ENCODE data around the gene AGBL1. TPM values are rescaled to one million over a fixed set of nuclear protein-coding genes. Genes with fewer than 3 reads are reported as not detected.

The AGBL1 gene
- total RNA-seq, 1 experiment from 2014 or later = not detected

GRCh38 chr15:86875067-86875466 lies 795.4 kb downstream of the AGBL1 start:
- no peak for DNase-seq
- no peaks in the 10 kb centered on the region for H3K27me3 Mint-ChIP-seq (ENCODE audit: low read depth)
- no CpG with 5 or more reads among the region's 3 CpGs for WGBS (ENCODE audit: extremely low coverage, insufficient read length, low lambda C conversion rate)

More at GRCh38 chr15:86875067-86875466, 795.4 kb downstream of the AGBL1 start:
- no peak overlapping the region for H3K18ac ChIP-seq (ENCODE audit: insufficient read length, low read depth, low read length)
- H3K4me2 ChIP-seq (ENCODE audit: insufficient read depth, insufficient read length, low read length) = no peak overlapping the region
- Mint-ChIP-seq H3K4me3 (no peak overlapping the region), H3K36me3 (ENCODE audit: insufficient read depth in 1 of 3, low read depth in 3 of 3) (no peaks in the 10 kb centered on the region), H3K9me3 (no peaks in the 10 kb centered on the region), H3K4me1 (peaks cover 4 to 11% of the 10 kb centered on the region in 2 experiments), H3K27ac (no peak overlapping the region)
- no peak overlapping the region for H3K27ac ChIP-seq (ENCODE audit: insufficient read length, low read depth, low read length)
- no peak overlapping the region for H2BK15ac ChIP-seq (ENCODE audit: low read depth, low read length)
- H3K27me3 ChIP-seq (ENCODE audit: insufficient read depth, low read length) = no peaks in the 10 kb centered on the region
- no peak overlapping the region for H3T11ph ChIP-seq (ENCODE audit: low read length)
- H3K79me2 ChIP-seq (ENCODE audit: insufficient read depth, low read length) = no peaks in the 10 kb centered on the region
- H4K8ac ChIP-seq (replicated peaks; ENCODE audit: insufficient read length, low read depth, low read length) = no peak overlapping the region
- no peak overlapping the region for H2AK5ac ChIP-seq (ENCODE audit: insufficient read length, low read length)
- no peak overlapping the region for H3K9ac ChIP-seq (ENCODE audit: extremely low read depth, insufficient read length, low read length)
- no peak overlapping the region for H3K56ac ChIP-seq (ENCODE audit: insufficient read length, low read depth, low read length)
- H4K20me1 ChIP-seq (ENCODE audit: control insufficient read depth, insufficient read depth, insufficient read length) = no peaks in the 10 kb centered on the region
- H2BK12ac ChIP-seq (ENCODE audit: insufficient read length, low read depth, low read length) = no peak overlapping the region
- no peak overlapping the region for H2BK120ac ChIP-seq (ENCODE audit: low read depth, low read length, poor library complexity, severe bottlenecking)
- H3K23ac ChIP-seq (ENCODE audit: insufficient read length, low read depth, low read length) = no peak overlapping the region
- no peak overlapping the region for H4K5ac ChIP-seq (ENCODE audit: insufficient read length, low read depth, low read length)
- no peak overlapping the region for H4K91ac ChIP-seq (ENCODE audit: insufficient read length, low read depth, low read length)
- H2BK20ac ChIP-seq (ENCODE audit: low read depth, low read length, poor library complexity, severe bottlenecking) = no peak overlapping the region
- no peaks in the 10 kb centered on the region for H3K79me1 ChIP-seq (ENCODE audit: insufficient read depth, low read depth, low read length, poor library complexity, severe bottlenecking)
- H3K4ac ChIP-seq (ENCODE audit: low read depth, low read length) = no peak overlapping the region
- H3K4me1 ChIP-seq (ENCODE audit: insufficient read depth, low read length) = no peaks in the 10 kb centered on the region; the same call in 1 of the 2 replicates
- no peaks in the 10 kb centered on the region for H3K23me2 ChIP-seq (ENCODE audit: insufficient read length, low read depth, low read length, poor library complexity, severe bottlenecking)
- no peak overlapping the region for H2AFZ ChIP-seq (ENCODE audit: low read length)
- H3K9me3 ChIP-seq (ENCODE audit: control insufficient read depth, low read depth, low read length) = no peaks in the 10 kb centered on the region
- H2BK5ac ChIP-seq (ENCODE audit: insufficient read length, low read length) = no peak overlapping the region
- no peak overlapping the region for H3K14ac ChIP-seq (ENCODE audit: insufficient read depth, low read length)
- no peak for TF ChIP-seq CTCF (conservative IDR thresholded peaks at IDR 0.05)

Measured in H9 (cell line).